ENCODE results near the gene AFTPH.

GRCh38 chr2:64482243-64482642, 41.9 kb upstream of the AFTPH start:
- TF ChIP-seq CTCF (conservative IDR thresholded peaks at IDR 0.05) (no peak), ZFX (IDR thresholded peaks at IDR 0.05) (no peak)

Measured in C4-2B (cell line).